ENCODE data around the gene MORN1.

Gene MORN1

GRCh38 chr1:2349806-2350205, 41.5 kb downstream of the MORN1 start:
- no peak for DNase-seq

GRCh38 chr1:2348346-2349325, 42.7 kb downstream of the MORN1 start:
- no peak for DNase-seq

- no peak for DNase-seq
These were observed 43.5 kb downstream of the MORN1 start for GRCh38 chr1:2347896-2348295.

- DNase-seq = no peak
These were observed 44.0 kb downstream of the MORN1 start for GRCh38 chr1:2347409-2347785.

- no peak for DNase-seq
These were observed 44.5 kb downstream of the MORN1 start for GRCh38 chr1:2346691-2347408.

- DNase-seq = no peak
These were observed 45.9 kb downstream of the MORN1 start for GRCh38 chr1:2345297-2346075.

- no peak for DNase-seq
These were observed 46.5 kb downstream of the MORN1 start for GRCh38 chr1:2344744-2345296.

- peak; percentile 22 to 64 for DNase-seq
These were observed 47.2 kb downstream of the MORN1 start for GRCh38 chr1:2344121-2344681.

GRCh38 chr1:2343023-2343935, 48.1 kb downstream of the MORN1 start:
- DNase-seq = no peak

GRCh38 chr1:2342384-2343022, 48.9 kb downstream of the MORN1 start:
- DNase-seq = no peak

- no peak for DNase-seq
These were observed 49.5 kb downstream of the MORN1 start for GRCh38 chr1:2341706-2342383.

- no peak for DNase-seq
These were observed 50.5 kb downstream of the MORN1 start for GRCh38 chr1:2340918-2341254.

GRCh38 chr1:2340086-2340917, 51.1 kb downstream of the MORN1 start:
- no peak for DNase-seq

- DNase-seq = no peak
These were observed 51.9 kb downstream of the MORN1 start for GRCh38 chr1:2339206-2340085.

- no peak for DNase-seq
These were observed 53.9 kb downstream of the MORN1 start for GRCh38 chr1:2337501-2337900.

- DNase-seq = no peak
These were observed 54.3 kb downstream of the MORN1 start for GRCh38 chr1:2337081-2337480.

GRCh38 chr1:2336499-2336898, 54.9 kb downstream of the MORN1 start:
- no peak for DNase-seq

- peak; percentile 11 to 64 for DNase-seq
These were observed 55.5 kb downstream of the MORN1 start for GRCh38 chr1:2335721-2336455.
